ENCODE results near the gene CLEC17A.

DNA sequence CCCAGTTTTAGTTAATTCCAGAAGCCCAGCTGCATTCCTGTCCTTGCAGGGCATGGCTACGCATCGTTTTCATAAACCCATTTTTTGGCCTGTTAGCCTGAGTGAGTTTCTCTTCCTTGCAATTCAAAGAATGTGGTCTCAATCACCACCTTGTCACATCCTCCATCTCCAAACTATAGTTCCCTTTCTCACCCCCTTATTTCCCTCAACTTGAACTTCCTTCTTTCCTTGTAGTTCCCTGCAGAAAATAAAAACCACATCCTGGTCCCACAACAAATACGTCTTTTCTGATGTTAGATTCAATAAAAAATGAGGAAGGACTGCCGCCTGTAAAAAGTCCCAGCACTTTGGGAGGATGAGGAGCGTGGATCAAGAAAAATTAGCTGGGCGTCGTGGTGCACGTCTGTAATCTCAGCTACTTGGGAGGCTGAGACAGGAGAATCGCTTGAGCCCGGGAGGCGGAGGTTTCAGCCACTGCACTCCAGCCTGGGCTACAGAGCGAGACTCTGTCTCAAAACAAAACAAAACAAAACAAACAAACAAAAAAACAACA is 78.6 kb downstream of the CLEC17A start:
- TF ChIP-seq, protein P1, sequence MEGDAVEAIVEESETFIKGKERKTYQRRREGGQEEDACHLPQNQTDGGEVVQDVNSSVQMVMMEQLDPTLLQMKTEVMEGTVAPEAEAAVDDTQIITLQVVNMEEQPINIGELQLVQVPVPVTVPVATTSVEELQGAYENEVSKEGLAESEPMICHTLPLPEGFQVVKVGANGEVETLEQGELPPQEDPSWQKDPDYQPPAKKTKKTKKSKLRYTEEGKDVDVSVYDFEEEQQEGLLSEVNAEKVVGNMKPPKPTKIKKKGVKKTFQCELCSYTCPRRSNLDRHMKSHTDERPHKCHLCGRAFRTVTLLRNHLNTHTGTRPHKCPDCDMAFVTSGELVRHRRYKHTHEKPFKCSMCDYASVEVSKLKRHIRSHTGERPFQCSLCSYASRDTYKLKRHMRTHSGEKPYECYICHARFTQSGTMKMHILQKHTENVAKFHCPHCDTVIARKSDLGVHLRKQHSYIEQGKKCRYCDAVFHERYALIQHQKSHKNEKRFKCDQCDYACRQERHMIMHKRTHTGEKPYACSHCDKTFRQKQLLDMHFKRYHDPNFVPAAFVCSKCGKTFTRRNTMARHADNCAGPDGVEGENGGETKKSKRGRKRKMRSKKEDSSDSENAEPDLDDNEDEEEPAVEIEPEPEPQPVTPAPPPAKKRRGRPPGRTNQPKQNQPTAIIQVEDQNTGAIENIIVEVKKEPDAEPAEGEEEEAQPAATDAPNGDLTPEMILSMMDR (IDR thresholded peaks at IDR 0.05): no peak
- no peak for TF ChIP-seq POLR2A (IDR thresholded peaks at IDR 0.05)
